ENCODE data around the gene SENP7.
"Not testable (repeated sequence)": the region's sequence is repeated elsewhere in the genome, so short reads cannot be mapped to it uniquely, and the experiment has no call there.

Gene SENP7

GRCh38 chr3:101478980-101479379, 34.0 kb downstream of the SENP7 start:
- in situ Hi-C loops (cut with MboI; ENCODE audit: low sequenced_read_pairs, unreplicated experiment), result no loop called here
- TF ChIP-seq, protein P1, sequence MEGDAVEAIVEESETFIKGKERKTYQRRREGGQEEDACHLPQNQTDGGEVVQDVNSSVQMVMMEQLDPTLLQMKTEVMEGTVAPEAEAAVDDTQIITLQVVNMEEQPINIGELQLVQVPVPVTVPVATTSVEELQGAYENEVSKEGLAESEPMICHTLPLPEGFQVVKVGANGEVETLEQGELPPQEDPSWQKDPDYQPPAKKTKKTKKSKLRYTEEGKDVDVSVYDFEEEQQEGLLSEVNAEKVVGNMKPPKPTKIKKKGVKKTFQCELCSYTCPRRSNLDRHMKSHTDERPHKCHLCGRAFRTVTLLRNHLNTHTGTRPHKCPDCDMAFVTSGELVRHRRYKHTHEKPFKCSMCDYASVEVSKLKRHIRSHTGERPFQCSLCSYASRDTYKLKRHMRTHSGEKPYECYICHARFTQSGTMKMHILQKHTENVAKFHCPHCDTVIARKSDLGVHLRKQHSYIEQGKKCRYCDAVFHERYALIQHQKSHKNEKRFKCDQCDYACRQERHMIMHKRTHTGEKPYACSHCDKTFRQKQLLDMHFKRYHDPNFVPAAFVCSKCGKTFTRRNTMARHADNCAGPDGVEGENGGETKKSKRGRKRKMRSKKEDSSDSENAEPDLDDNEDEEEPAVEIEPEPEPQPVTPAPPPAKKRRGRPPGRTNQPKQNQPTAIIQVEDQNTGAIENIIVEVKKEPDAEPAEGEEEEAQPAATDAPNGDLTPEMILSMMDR (IDR thresholded peaks at IDR 0.05; ENCODE audit: borderline replicate concordance, control extremely low read depth, extremely low read depth, insufficient read depth, missing control alignments), result no peak
- DNase-seq (ENCODE audit: low spot score), result no peak

- in situ Hi-C loops (cut with MboI; ENCODE audit: low sequenced_read_pairs, unreplicated experiment); DNase-seq (ENCODE audit: low spot score): not testable (repeated sequence)
These were observed 38.0 kb downstream of the SENP7 start for GRCh38 chr3:101474841-101475552.

GRCh38 chr3:101468676-101469075, 44.3 kb downstream of the SENP7 start:
- DNase-seq (ENCODE audit: low spot score); in situ Hi-C loops (cut with MboI; ENCODE audit: low sequenced_read_pairs, unreplicated experiment): not testable (repeated sequence)

- in situ Hi-C loops (cut with MboI; ENCODE audit: low sequenced_read_pairs, unreplicated experiment); DNase-seq (ENCODE audit: low spot score): not testable (repeated sequence)
These were observed 45.7 kb downstream of the SENP7 start for GRCh38 chr3:101467310-101467663.

GRCh38 chr3:101466465-101467309, 46.3 kb downstream of the SENP7 start:
- no peak for DNase-seq (ENCODE audit: low spot score)
- in situ Hi-C loops (cut with MboI; ENCODE audit: low sequenced_read_pairs, unreplicated experiment), result no loop called here

GRCh38 chr3:101464235-101464634, 48.8 kb downstream of the SENP7 start:
- TF ChIP-seq, protein P1 (IDR thresholded peaks at IDR 0.05; ENCODE audit: borderline replicate concordance, control extremely low read depth, extremely low read depth, insufficient read depth, missing control alignments), result no peak
- no peak for DNase-seq (ENCODE audit: low spot score)
- in situ Hi-C loops (cut with MboI; ENCODE audit: low sequenced_read_pairs, unreplicated experiment), result no loop called here

More at GRCh38 chr3:101466465-101467309, 46.3 kb downstream of the SENP7 start:
- TF ChIP-seq, protein P1 (IDR thresholded peaks at IDR 0.05; ENCODE audit: borderline replicate concordance, control extremely low read depth, extremely low read depth, insufficient read depth, missing control alignments), result no peak

DNA sequence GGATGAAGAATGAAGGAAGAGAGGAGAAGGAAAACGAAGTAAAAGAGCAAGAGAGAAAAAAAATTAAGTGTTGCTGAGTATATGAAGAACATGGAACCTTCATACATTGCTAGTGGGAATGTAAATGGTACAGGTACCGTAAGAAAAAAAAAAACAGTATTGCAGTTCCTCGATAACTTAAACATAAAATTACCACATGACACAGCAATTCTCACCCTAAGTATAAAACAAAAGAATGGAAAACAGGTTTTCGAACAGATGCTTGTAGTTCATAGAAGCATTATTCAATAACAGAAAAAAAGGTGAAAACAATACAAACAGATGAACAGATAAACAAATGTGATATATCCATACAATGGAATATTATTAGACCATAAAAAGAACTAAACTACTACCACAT, 51.6 kb downstream of the SENP7 start:
- in situ Hi-C loops (cut with MboI; ENCODE audit: low sequenced_read_pairs, unreplicated experiment), result no loop called here
- TF ChIP-seq, protein P1 (IDR thresholded peaks at IDR 0.05; ENCODE audit: borderline replicate concordance, control extremely low read depth, extremely low read depth, insufficient read depth, missing control alignments), result no peak
- DNase-seq (ENCODE audit: low spot score), result no peak

GRCh38 chr3:101458387-101458786, 54.6 kb downstream of the SENP7 start:
- in situ Hi-C loops (cut with MboI; ENCODE audit: low sequenced_read_pairs, unreplicated experiment), result no loop called here
- TF ChIP-seq, protein P1 (IDR thresholded peaks at IDR 0.05; ENCODE audit: borderline replicate concordance, control extremely low read depth, extremely low read depth, insufficient read depth, missing control alignments), result no peak
- DNase-seq (ENCODE audit: low spot score), result no peak

Data from GM13976 (cell line).